HFF-Myc (cell line): ENCODE results near the gene GLIPR2.

Experiments
- DNase-seq: peaks from one replicate; pipeline ENCODE4 v3.0.0-alpha.2; 2011; ENCODE audit warnings: low read depth; ENCODE audit errors: extremely low read depth
- H3K4me3 ChIP-seq: replicated peaks from 2 replicates; pipeline ENCODE4 v1.5.1; 2011; ENCODE audit warnings: low read depth, mild to moderate bottlenecking, control low read depth, low read length
- TF ChIP-seq, protein P1 (sequence below): IDR thresholded peaks from 2 replicates; pipeline ENCODE4 v1.5.1; 2012; ENCODE audit warnings: mild to moderate bottlenecking, low read depth, low read length, control low read depth; ENCODE audit errors: missing control alignments

GLIPR2 gene

DNA sequence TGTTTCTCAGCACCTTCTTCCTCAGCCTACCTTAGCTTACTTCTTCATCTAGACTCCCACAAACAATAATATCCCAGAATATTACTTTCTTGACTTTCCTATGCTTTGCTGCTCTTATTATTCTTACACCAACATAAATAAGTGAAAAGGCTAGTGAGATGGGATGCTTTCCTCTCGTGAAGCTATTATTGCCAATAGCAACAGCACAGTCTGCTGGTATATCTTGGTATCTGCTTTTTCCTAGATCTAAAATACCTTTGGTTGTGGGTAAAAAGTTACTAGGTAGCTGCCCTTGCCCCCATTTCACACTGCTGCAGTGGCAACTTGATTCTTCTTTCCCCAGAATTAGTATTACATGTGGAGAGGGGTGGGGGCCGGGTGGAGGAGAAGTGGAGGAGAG lies 26.1 kb upstream of the GLIPR2 start:
- TF ChIP-seq, protein P1, sequence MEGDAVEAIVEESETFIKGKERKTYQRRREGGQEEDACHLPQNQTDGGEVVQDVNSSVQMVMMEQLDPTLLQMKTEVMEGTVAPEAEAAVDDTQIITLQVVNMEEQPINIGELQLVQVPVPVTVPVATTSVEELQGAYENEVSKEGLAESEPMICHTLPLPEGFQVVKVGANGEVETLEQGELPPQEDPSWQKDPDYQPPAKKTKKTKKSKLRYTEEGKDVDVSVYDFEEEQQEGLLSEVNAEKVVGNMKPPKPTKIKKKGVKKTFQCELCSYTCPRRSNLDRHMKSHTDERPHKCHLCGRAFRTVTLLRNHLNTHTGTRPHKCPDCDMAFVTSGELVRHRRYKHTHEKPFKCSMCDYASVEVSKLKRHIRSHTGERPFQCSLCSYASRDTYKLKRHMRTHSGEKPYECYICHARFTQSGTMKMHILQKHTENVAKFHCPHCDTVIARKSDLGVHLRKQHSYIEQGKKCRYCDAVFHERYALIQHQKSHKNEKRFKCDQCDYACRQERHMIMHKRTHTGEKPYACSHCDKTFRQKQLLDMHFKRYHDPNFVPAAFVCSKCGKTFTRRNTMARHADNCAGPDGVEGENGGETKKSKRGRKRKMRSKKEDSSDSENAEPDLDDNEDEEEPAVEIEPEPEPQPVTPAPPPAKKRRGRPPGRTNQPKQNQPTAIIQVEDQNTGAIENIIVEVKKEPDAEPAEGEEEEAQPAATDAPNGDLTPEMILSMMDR: no peak
- DNase-seq: no peak
- no peak overlapping the region for H3K4me3 ChIP-seq

DNA sequence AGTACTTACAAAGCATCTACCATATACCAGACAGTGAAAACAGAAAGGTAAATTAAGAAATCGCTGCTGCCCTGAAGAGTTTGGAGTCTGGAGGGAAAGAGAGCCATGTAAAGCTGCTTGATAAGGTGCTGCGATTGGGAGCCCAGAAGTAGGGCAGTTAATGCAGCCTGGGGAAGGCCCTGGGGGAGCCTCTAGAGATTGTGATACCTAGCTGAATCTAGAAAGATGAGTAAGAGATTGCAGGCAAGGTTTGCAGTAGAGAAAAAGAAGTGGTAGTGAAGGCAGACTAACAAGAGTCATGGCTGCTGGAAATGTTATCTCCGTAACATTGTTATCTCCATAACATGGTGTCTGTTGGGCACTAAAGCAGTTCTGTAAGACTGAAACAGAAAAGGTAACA lies 24.0 kb upstream of the GLIPR2 start:
- no peak overlapping the region for H3K4me3 ChIP-seq
- DNase-seq: no peak
- TF ChIP-seq, protein P1: no peak

GRCh38 chr9:36113999-36114398 lies 22.5 kb upstream of the GLIPR2 start:
- no peak for DNase-seq
- no peak overlapping the region for H3K4me3 ChIP-seq
- TF ChIP-seq, protein P1: no peak

GRCh38 chr9:36116593-36116992 lies 19.9 kb upstream of the GLIPR2 start:
- H3K4me3 ChIP-seq: no peak overlapping the region
- TF ChIP-seq, protein P1: no peak
- DNase-seq: no peak

DNA sequence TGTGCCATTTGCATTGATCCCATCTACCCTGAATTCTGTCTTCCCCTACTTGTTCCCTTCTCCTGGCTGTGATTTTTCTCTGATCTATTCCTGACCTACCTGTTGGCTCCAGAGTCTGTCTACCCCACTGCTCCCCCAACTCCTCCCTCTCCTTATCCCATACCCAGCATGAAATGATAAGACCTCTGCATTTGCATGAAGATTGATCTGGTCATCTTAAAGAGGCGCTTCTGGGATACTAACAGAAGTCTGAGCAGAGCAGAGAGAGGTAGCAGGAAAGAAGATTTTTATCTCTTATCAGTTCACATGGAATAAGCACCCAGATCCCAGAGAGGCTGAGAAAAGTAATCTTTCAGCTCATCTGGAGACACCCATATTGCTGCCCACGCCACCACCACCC lies 18.3 kb upstream of the GLIPR2 start:
- TF ChIP-seq, protein P1: no peak
- no peak for DNase-seq
- H3K4me3 ChIP-seq: no peak overlapping the region

DNA sequence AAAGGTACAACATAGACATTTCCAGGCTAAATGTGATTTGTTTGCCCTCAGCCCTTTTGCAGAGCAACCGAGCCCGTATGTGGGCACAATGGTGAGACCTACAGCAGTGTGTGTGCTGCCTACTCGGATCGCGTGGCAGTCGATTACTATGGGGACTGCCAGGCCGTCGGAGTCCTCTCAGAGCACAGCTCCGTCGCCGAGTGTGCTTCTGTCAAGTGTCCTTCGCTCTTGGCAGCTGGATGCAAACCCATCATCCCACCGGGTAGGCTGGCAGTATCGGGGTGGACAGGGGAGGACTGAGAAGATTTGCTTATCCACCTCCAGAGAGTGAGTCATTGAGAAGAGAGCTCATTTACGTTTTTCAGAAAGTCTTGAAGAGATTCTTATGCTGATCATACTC lies 17.8 kb upstream of the GLIPR2 start:
- TF ChIP-seq, protein P1: no peak
- no peak for DNase-seq
- no peak overlapping the region for H3K4me3 ChIP-seq

- DNase-seq: no peak
- no peak overlapping the region for H3K4me3 ChIP-seq
- TF ChIP-seq, protein P1: no peak
Observed at GRCh38 chr9:36119476-36119875, 17.1 kb upstream of the GLIPR2 start.
